Right cardiac atrium (tissue), 5 donors: ENCODE data around the gene SLX9. TPM values are rescaled to one million over a fixed set of nuclear protein-coding genes. Genes with fewer than 3 reads are reported as not detected.
"Not testable (repeated sequence)": the region's sequence is repeated elsewhere in the genome, so short reads cannot be mapped to it uniquely, and the experiment has no call there.

ENCODE experiments used
- ATAC-seq, 2 donors: fragments of 200-7000 bp; cut with Tn5 transposase; one replicate each; pipeline versions ENCODE4 v1.8.0 to v1.9.1; 2020; ENCODE audit warnings: moderate library complexity in 2 of 2, mild to moderate bottlenecking in 1 of 2
- DNase-seq, 3 donors: peaks; one replicate each; pipeline ENCODE4 v3.0.0-alpha.2; 2020
- H3K27ac ChIP-seq: one replicate; pipeline ENCODE4 v1.5.1; 2013; ENCODE audit warnings: mild to moderate bottlenecking, low read length, control low read depth, moderate library complexity
- H3K27me3 ChIP-seq: one replicate; pipeline ENCODE4 v1.6.1; 2013; ENCODE audit not compliant: control insufficient read depth, insufficient read depth
- H3K4me1 ChIP-seq: one replicate; pipeline ENCODE4 v1.6.1; 2013; ENCODE audit warnings: low read length; ENCODE audit not compliant: control insufficient read depth, insufficient read depth
- H3K4me3 ChIP-seq: one replicate; pipeline ENCODE4 v1.5.1; 2013; ENCODE audit warnings: low read length, control low read depth
- H3K9me3 ChIP-seq: one replicate; pipeline ENCODE4 v1.6.1; 2013; ENCODE audit warnings: low read length; ENCODE audit not compliant: control insufficient read depth
- WGBS: extraction: QIAGEN DNeasy Blood & Tissue Kit; methylation state at CpG from one replicate; pipeline ENCODE4 v1.1.7; 2013; 5-methylcytosine and 5-hydroxymethylcytosine counted together
- intact Hi-C, 4 donors: fragments of 100-400 bp; cut with DNase I; formaldehyde crosslinking; loops; one replicate each; pipeline versions ENCODE4 v1.11.0 to v1.14.0; 2022 to 2023
- polyA plus RNA-seq: library from polyadenylated mRNA; stranded (reverse); fragments of 200-250 nt; gene quantifications from one replicate; pipeline ENCODE4 v1.2.3, GENCODE V29; 2013
- total RNA-seq, 4 donors: library from RNA; stranded (reverse); fragmentation: NEBNext Ultra II Directional; extraction: Animal tissue kit (Norgen Biotek cat#: 25700); gene quantifications; one replicate each; pipeline ENCODE4 v1.2.1, GENCODE V29; 2021
- donor health status: healthy with polysubstance abuse.
- donor health status: DM: no; HTN: yes; CAD: no.
- donor health status: DM: no; HTN: no; CAD: no.
- donor health status: DM: no; HTN: yes; CAD: no; lungs with severe emphysema.
- donor health status: DM: yes; HTN: yes; CAD: no.

The SLX9 gene
- total and polyA plus RNA-seq, 5 donors, result 19.2 to 26.5 (median 25.1) TPM

GRCh38 chr21:44910229-44911067 lies 29.4 kb upstream of the SLX9 start:
- ATAC-seq, result no peak
- Histone ChIP-seq H3K4me1 (no peaks in the 10 kb centered on the region), H3K27ac (no peak overlapping the region)

DNA sequence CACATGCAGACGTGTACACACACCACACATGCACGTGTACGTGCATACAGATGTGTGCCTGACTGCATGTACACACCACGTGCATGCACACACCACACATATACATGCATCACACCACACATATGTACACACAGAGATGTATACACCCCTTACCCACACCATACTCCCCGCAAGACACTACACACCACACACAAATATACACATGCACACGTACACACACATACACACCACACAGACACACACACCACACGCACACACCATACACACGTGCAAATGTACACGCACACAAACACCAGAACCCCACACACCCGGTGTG lies 28.8 kb upstream of the SLX9 start:
- WGBS, result 76% methylated on average over 10 of the region's 10 CpGs
- no peak for DNase-seq
- Histone ChIP-seq H3K4me3 (no peak overlapping the region), H3K27ac (no peak overlapping the region), H3K9me3 (no peaks in the 10 kb centered on the region), H3K4me1 (no peaks in the 10 kb centered on the region), H3K27me3 (no peaks in the 10 kb centered on the region)
- intact Hi-C loops, result no loop called here
- ATAC-seq, result no peak

More at GRCh38 chr21:44910229-44911067, 29.4 kb upstream of the SLX9 start:
- DNase-seq, result peak in 2 of 3 donors; percentile 37 to 57
- WGBS, result 84% methylated on average over 27 of the region's 27 CpGs
- intact Hi-C loops, result no loop called here
- Histone ChIP-seq H3K27me3 (no peaks in the 10 kb centered on the region), H3K4me3 (no peak overlapping the region), H3K9me3 (no peaks in the 10 kb centered on the region)

DNA sequence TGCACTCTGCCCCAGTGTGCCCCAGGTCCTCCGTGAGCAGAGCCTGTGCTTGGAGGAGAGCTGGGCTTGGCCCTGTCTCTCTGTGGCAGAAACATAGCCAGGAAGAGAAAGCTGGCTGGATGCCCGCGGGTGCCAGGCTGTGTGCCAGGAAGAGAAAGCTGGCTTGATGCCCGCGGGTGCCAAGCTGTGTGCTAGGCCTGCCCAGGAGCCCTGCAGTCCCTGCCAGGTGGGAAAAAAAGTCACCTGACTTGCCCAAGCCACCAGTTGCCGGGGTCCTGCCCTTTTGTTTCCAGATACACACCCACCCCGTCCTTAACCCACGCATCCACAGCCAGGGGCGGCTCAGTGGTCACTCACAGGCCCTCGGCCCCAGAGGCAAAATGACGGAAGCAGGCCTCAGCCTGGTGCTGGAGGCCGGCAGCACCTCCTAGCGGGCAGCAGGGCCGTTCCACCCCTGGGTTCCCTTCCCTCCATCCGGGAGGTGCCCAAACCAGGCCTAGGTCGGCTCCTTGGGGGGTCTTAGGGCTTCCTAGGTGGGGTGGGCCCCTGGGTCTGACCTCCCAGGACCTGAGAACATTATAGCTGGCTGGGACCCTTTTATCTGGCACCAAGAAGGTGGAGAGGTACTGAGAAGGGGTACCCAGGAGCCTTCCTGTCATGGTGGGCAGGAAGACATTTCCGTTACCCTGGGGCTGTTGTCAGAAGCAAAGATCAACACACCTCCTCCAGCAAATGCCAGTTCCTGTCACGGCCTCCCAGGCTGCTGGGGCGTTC lies 28.3 kb upstream of the SLX9 start:
- intact Hi-C loops, result no loop called here
- no peak overlapping the region for H3K27ac ChIP-seq

GRCh38 chr21:44912158-44912473 lies 27.7 kb upstream of the SLX9 start:
- Histone ChIP-seq H3K4me1 (no peaks in the 10 kb centered on the region), H3K27me3 (no peaks in the 10 kb centered on the region), H3K9me3 (no peaks in the 10 kb centered on the region), H3K27ac (no peak overlapping the region), H3K4me3 (no peak overlapping the region)
- ATAC-seq (peak in 1 of 2 donors; percentile 12), DNase-seq (peak in 2 of 3 donors; percentile 20 to 53)
- intact Hi-C loops, result no loop called here
- WGBS, result 76% methylated on average over 8 of the region's 8 CpGs

More for the DNA sequence above, 28.3 kb upstream of the SLX9 start:
- no peak overlapping the region for H3K4me3 ChIP-seq
- WGBS, result 56% methylated on average over 19 of the region's 19 CpGs
- peak; percentile 58 to 90 (median 89) for DNase-seq
- H3K9me3 ChIP-seq, result no peaks in the 10 kb centered on the region
- H3K4me1 ChIP-seq, result no peaks in the 10 kb centered on the region
- peak; percentile 70 to 75 for ATAC-seq
- H3K27me3 ChIP-seq, result no peaks in the 10 kb centered on the region

DNA sequence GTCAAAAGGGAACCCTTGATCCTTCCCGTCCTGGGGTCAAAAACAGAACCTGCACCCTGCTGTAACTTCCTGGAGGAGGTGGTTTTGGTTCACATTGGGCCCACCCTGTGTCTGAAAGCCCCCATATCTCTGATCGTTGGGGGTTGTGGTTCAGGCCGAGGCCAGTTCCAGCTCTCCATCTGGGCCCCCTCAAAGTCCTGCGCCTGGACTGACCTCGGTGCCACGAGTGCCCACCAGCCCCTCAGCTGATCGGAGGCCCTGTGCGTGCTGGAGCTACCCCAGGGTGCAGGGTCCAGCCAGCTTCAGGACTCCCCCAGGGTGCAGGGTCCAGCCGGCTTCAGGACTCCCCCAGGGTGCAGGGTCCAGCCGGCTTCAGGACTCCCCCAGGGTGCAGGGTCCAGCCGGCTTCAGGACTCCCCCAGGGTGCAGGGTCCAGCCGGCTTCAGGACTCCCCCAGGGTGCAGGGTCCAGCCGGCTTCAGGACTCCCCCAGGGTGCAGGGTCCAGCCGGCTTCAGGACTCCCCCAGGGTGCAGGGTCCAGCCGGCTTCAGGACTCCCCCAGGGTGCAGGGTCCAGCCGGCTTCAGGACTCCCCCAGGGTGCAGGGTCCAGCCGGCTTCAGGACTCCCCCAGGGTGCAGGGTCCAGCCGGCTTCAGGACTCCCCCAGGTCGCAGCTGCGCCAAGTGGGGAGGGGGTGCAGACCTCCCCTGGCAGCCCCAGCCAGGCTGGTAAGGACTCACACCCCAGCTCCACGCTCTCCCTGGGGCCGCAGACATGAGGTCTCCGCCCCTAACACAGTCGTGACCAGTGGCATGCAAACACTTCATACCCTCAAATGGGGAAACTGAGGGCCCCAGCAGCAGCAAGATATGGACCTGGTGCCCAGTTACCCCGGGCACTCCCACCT lies 27.1 kb upstream of the SLX9 start:
- ATAC-seq, H3K4me1 ChIP-seq, intact Hi-C loops, H3K27me3 ChIP-seq, H3K9me3 ChIP-seq, H3K4me3 ChIP-seq, H3K27ac ChIP-seq: not testable (repeated sequence)
- WGBS, result 80% methylated on average over 19 of the region's 25 CpGs
- peak in 2 of 3 donors; percentile 38 to 48 for DNase-seq

DNA sequence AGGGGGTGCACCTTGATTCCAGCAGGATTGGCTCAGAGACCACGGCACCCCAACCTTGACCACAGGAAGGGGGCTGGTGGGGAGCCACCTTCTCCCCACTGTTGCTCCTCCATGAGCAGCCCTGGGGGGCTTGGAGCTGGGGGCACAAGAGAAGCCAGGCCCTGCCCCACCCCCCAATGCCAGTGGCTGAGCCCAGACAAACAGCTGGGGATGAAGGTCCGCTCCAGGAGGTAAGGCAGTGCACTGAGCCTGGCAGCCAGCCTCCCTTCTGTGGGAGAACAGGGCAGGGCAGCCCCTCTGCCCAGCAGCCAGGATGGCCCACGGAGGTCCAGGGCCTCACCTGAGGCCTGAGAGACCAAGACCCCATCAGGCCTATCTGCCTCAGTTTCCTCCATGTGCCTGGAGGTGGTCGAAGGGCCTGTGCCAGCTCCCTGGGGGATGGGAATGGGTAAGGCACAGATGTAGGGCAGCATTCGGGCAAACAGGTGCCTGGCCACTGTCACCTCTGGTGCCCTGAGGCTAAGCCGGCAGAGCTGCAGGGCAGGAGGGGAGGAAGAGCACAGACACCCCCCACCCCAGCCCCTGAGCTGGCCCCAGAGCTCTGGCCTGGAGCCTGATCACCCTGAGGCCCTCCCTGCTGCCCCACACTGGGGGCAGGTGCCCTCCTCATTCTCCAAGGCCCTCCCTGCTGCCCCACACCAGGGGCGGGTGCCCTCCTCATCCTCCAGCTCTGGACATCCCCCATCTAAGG lies 26.2 kb upstream of the SLX9 start:
- ATAC-seq (no peak), DNase-seq (peak in 2 of 3 donors; percentile 40 to 44)
- H3K27me3 ChIP-seq, result no peaks in the 10 kb centered on the region
- WGBS, result 84% methylated on average over 7 of the region's 7 CpGs
- no peaks in the 10 kb centered on the region for H3K9me3 ChIP-seq
- no peak overlapping the region for H3K4me3 ChIP-seq
- no peak overlapping the region for H3K27ac ChIP-seq
- intact Hi-C loops, result no loop called here
- no peaks in the 10 kb centered on the region for H3K4me1 ChIP-seq

DNA sequence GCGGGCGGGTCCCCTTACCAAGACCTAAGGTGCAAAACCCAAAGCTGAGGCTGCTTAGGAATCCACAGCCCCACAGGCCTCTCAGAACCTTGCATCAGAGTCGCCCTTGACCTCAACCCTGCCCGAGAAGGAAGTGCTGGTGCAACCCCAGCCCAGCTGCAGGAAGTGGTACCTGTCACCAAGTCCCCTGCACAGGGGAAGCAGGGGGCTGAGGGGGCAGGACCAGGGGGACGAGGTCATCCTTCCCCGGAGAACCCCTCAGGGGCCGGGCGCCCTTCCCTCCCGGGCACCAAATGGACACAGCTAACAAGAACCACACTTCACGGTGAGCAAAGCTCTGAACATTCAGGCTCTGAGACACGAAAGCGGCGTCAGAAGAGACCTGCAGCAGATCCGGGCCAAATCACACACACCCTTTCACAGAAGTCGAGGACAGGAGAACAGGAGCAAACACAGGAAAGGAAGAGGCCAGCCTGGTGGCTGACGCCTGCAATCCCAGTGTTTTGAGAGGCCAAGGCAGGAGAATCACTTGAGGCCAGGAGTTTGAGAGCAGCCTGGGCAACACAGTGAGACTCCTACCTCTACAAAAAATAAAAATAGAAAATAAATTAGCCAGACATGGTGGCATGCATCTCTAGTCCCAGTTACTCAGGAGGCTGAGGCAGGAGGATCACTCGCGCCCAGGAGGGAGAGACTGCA lies 25.5 kb upstream of the SLX9 start:
- Histone ChIP-seq H3K4me1 (no peaks in the 10 kb centered on the region), H3K27ac (no peak overlapping the region), H3K27me3 (no peaks in the 10 kb centered on the region), H3K4me3 (no peak overlapping the region), H3K9me3 (no peaks in the 10 kb centered on the region)
- ATAC-seq, result peak in 1 of 2 donors; percentile 43
- peak; percentile 52 to 69 (median 68) for DNase-seq
- intact Hi-C loops, result no loop called here
- WGBS, result 79% methylated on average over 18 of the region's 18 CpGs

GRCh38 chr21:44916965-44917364 lies 22.9 kb upstream of the SLX9 start:
- Histone ChIP-seq H3K4me3 (no peak overlapping the region), H3K4me1 (no peaks in the 10 kb centered on the region), H3K27me3 (no peaks in the 10 kb centered on the region), H3K27ac (no peak overlapping the region), H3K9me3 (no peaks in the 10 kb centered on the region)
- ATAC-seq (no peak), DNase-seq (no peak)
- 52% methylated on average over 7 of the region's 7 CpGs for WGBS
- intact Hi-C loops, result no loop called here

DNA sequence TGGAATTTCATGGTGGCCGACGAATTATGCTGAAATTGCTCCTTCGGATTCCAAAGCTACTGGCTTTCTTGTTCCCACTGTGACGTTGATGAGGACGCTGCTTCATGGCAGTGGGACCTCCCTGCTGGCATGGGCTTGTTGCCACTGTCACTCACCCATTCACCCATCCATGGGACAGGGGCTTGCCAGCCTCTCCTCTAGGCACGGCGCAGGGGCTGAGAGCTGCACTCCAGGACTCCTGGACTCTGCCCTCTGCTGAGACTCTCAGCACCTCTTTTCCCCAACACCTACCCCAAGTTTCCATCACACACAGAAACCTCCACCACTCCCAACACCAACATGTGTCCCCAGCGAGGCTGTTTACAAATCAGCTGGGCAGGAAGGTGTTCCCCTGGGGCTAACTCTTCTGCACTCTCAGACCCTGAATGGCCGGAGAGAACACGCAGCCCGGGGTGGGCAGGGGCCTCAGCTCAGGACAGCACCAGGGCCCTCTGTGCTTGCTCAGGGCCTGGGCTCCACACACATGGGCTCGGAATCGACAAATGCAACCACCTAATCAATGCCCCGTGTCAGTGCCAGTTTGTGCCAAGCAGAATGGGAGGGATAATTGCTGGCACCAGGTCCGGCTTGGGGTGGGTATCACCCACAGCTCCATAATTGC lies 22.3 kb upstream of the SLX9 start:
- H3K9me3 ChIP-seq, result no peaks in the 10 kb centered on the region
- H3K27me3 ChIP-seq, result no peaks in the 10 kb centered on the region
- intact Hi-C loops, result no loop called here
- ATAC-seq (no peak), DNase-seq (no peak)
- no peak overlapping the region for H3K27ac ChIP-seq
- no peak overlapping the region for H3K4me3 ChIP-seq
- 83% methylated on average over 15 of the region's 15 CpGs for WGBS
- no peaks in the 10 kb centered on the region for H3K4me1 ChIP-seq
